ENCODE data around the gene EEF1AKMT3.

GRCh38 chr12:57746025-57746424, 26.4 kb upstream of the EEF1AKMT3 start:
- TF ChIP-seq CTCF (IDR thresholded peaks at IDR 0.05; ENCODE audit: borderline replicate concordance, extremely low read depth, low read length, poor library complexity, severe bottlenecking) (no peak), EZH2 (IDR thresholded peaks at IDR 0.05; ENCODE audit: borderline replicate concordance, low read depth, low read length, severe bottlenecking) (no peak)

All from DND-41 (cell line).